ENCODE results near the gene ECSCR. TPM values are rescaled to one million over a fixed set of nuclear protein-coding genes. Genes with fewer than 3 reads are reported as not detected.

Gene ECSCR
- total RNA-seq, 1 donor from 2014 or later = not detected

GRCh38 chr5:139406963-139407362 lies 55.6 kb downstream of the ECSCR start:
- H3K27me3 ChIP-seq (ENCODE audit: control insufficient read depth, insufficient read depth, low read length) = no peaks in the 10 kb centered on the region
- no peak for TF ChIP-seq CTCF (IDR thresholded peaks at IDR 0.05; ENCODE audit: insufficient read depth, low read length, severe bottlenecking)
- DNase-seq (ENCODE audit: low read depth) = no peak
- H3K4me3 ChIP-seq (ENCODE audit: low read depth, low read length) = no peak overlapping the region
- no peak for FAIRE-seq
- H3K36me3 ChIP-seq (ENCODE audit: control insufficient read depth, insufficient read depth, low read length) = no peaks in the 10 kb centered on the region

GRCh38 chr5:139404484-139404840 lies 58.1 kb downstream of the ECSCR start:
- Histone ChIP-seq H3K4me3 (ENCODE audit: low read depth, low read length) (peak overlapping the region; percentile 42), H3K27me3 (ENCODE audit: control insufficient read depth, insufficient read depth, low read length) (no peaks in the 10 kb centered on the region), H3K36me3 (ENCODE audit: control insufficient read depth, insufficient read depth, low read length) (no peaks in the 10 kb centered on the region)
- FAIRE-seq = no peak
- no peak for DNase-seq (ENCODE audit: low read depth)
- TF ChIP-seq CTCF (IDR thresholded peaks at IDR 0.05; ENCODE audit: insufficient read depth, low read length, severe bottlenecking) = no peak

GRCh38 chr5:139403787-139404483 lies 58.6 kb downstream of the ECSCR start, which contains the start of gene SPATA24:
Gene SPATA24 (minus strand): TSS chr5:139404089. CDS start chr5:139404060, 29 bp downstream.
- Histone ChIP-seq H3K36me3 (ENCODE audit: control insufficient read depth, insufficient read depth, low read length) (no peaks in the 10 kb centered on the region), H3K27me3 (ENCODE audit: control insufficient read depth, insufficient read depth, low read length) (no peaks in the 10 kb centered on the region), H3K4me3 (ENCODE audit: low read depth, low read length) (peak within 1 kb of the TSS; percentile 42)
- DNase-seq (ENCODE audit: low read depth) = peak; percentile 87
- no peak for TF ChIP-seq CTCF (IDR thresholded peaks at IDR 0.05; ENCODE audit: insufficient read depth, low read length, severe bottlenecking)
- no peak for FAIRE-seq

- DNase-seq (ENCODE audit: low read depth) (no peak), FAIRE-seq (no peak)
- no peak for TF ChIP-seq CTCF (IDR thresholded peaks at IDR 0.05; ENCODE audit: insufficient read depth, low read length, severe bottlenecking)
- no peaks in the 10 kb centered on the region for H3K27me3 ChIP-seq (ENCODE audit: control insufficient read depth, insufficient read depth, low read length)
- H3K4me3 ChIP-seq (ENCODE audit: low read depth, low read length) = peak overlapping the region; percentile 42
- no peaks in the 10 kb centered on the region for H3K36me3 ChIP-seq (ENCODE audit: control insufficient read depth, insufficient read depth, low read length)
These were observed 59.1 kb downstream of the ECSCR start for GRCh38 chr5:139403418-139403786.

DNA sequence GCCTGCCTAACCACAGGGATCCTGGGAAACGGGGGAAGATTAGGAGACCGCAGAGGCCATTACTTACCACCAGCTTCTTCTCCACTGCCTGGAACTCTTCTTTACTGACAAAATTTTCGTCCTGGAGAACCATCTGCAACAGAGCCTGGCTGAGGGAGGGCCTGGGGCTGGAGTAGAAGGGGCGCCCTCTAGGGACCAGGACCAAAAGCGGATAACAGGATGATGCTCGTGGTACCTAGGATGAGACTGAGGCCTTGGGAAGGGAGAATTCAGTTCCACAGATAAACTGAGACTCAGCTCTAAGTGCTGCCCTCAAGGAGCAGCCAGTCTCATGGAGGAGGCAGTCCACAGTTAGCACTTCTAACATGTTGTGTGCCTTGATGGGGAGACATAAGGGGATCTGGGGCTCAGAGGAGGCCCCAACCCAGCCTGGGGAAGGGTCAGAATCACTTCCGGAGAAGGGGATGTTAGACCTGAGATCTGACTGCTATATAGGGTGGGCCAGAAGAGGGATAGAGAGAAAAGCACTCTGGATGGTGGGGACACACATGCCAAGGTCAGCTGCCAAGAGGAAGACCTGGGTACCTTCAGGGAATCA lies 59.9 kb downstream of the ECSCR start:
- FAIRE-seq (no peak), DNase-seq (ENCODE audit: low read depth) (no peak)
- peak; percentile 47 for TF ChIP-seq CTCF (IDR thresholded peaks at IDR 0.05; ENCODE audit: insufficient read depth, low read length, severe bottlenecking)
- Histone ChIP-seq H3K36me3 (ENCODE audit: control insufficient read depth, insufficient read depth, low read length) (no peaks in the 10 kb centered on the region), H3K4me3 (ENCODE audit: low read depth, low read length) (no peak overlapping the region), H3K27me3 (ENCODE audit: control insufficient read depth, insufficient read depth, low read length) (no peaks in the 10 kb centered on the region)
